K562 (cell line): ENCODE results near the gene ATXN2L. TPM values are rescaled to one million over a fixed set of nuclear protein-coding genes. Genes with fewer than 3 reads are reported as not detected.

Experiments
- ELF4 ChIP-seq: fragments of 450-650 bp; formaldehyde crosslinking; IDR thresholded peaks from 2 replicates; pipeline ENCODE4 v1.4.0; 2022; ENCODE audit warnings: missing genetic modification characterization
- ETS1 ChIP-seq: conservative IDR thresholded peaks from 2 replicates; pipeline ENCODE4 v1.6.1; 2011; ENCODE audit warnings: low read depth, mild to moderate bottlenecking, low read length; ENCODE audit not compliant: control insufficient read depth
- FOXJ2 ChIP-seq: fragments of 200-800 bp; sonication (Bioruptor generic); IDR thresholded peaks from 2 replicates; pipeline ENCODE4 v1.6.1; 2016; ENCODE audit warnings: missing genetic modification characterization, missing compliant biosample characterization
- GTF3C2 ChIP-seq: IDR thresholded peaks from 3 replicates; pipeline ENCODE4 v1.6.1; 2011; ENCODE audit warnings: borderline replicate concordance, mild to moderate bottlenecking, moderate library complexity; ENCODE audit not compliant: insufficient read length; ENCODE audit errors: extremely low read depth
- ID3 ChIP-seq, 2 experiments: fragments of 250-450 bp in 1 of 2; fragments of 450-650 bp in 1 of 2; sonication (Bioruptor Pico) in 1 of 2; IDR thresholded peaks; 2 replicates each; pipeline versions ENCODE4 v1.6.1 to v1.8.0; 2016 to 2021; ENCODE audit warnings: mild to moderate bottlenecking in 2 of 2, moderate library complexity in 2 of 2, missing compliant biosample characterization in 1 of 2, missing genetic modification characterization in 1 of 2
- IFI16 ChIP-seq: fragments of 250-450 bp; sonication (Bioruptor Pico); IDR thresholded peaks from 2 replicates; pipeline ENCODE4 v2.1.2; 2022; ENCODE audit warnings: mild to moderate bottlenecking, inconsistent platforms
- MEF2A ChIP-seq: IDR thresholded peaks from 2 replicates; pipeline ENCODE4 v1.6.1; 2011; ENCODE audit warnings: low read depth, mild to moderate bottlenecking, low read length, moderate library complexity; ENCODE audit not compliant: control insufficient read depth
- MIER1 ChIP-seq: fragments of 450-650 bp; IDR thresholded peaks from 2 replicates; pipeline ENCODE4 v1.6.1; 2016; ENCODE audit warnings: antibody characterized with exemption, mild to moderate bottlenecking, low read depth
- OTX1 ChIP-seq: fragments of 450-650 bp; formaldehyde crosslinking; IDR thresholded peaks from 2 replicates; pipeline ENCODE4 v1.4.0; 2022; ENCODE audit warnings: mild to moderate bottlenecking
- PCBP1 ChIP-seq: fragments of 200-400 bp; formaldehyde crosslinking; IDR thresholded peaks from 2 replicates; pipeline ENCODE4 v1.6.1; 2018; ENCODE audit warnings: mild to moderate bottlenecking, low read depth, low read length; ENCODE audit not compliant: poor library complexity, severe bottlenecking
- RBBP5 ChIP-seq: fragments of 200-600 bp; sonication (generic); IDR thresholded peaks from 2 replicates; pipeline ENCODE4 v1.6.1; 2012; ENCODE audit warnings: borderline replicate concordance, mild to moderate bottlenecking, low read length, control low read depth, inconsistent platforms; ENCODE audit not compliant: insufficient read depth, poor library complexity, severe bottlenecking
- RCOR1 ChIP-seq, 2 experiments: IDR thresholded peaks; 2 replicates each; pipeline ENCODE4 v1.6.1; 2012; ENCODE audit warnings: low read depth in 2 of 2, low read length in 2 of 2, borderline replicate concordance in 1 of 2, improper control_type of control experiment in 1 of 2
- SAFB2 ChIP-seq: fragments of 200-400 bp; formaldehyde crosslinking; IDR thresholded peaks from 2 replicates; pipeline ENCODE4 v1.6.1; 2018; ENCODE audit warnings: borderline replicate concordance, low read length, low read depth, moderate library complexity; ENCODE audit not compliant: severe bottlenecking
- SRSF7 ChIP-seq: fragments of 200-400 bp; formaldehyde crosslinking; optimal IDR thresholded peaks from 2 replicates; pipeline ENCODE3; 2017; ENCODE audit warnings: mild to moderate bottlenecking, low read depth, low read length
- polyA plus RNA-seq, 8 experiments: library from polyadenylated mRNA; depleted of rRNA in 4 of 8; stranded (reverse) in 5 of 8; unstranded in 3 of 8; fragments of >200 nt; fragmentation: Nextera tagmentation in 2 of 8; fragmentation: Illumina TruSeq in 1 of 8; extraction: Ambion mirVana in 2 of 8; extraction: Trizol in 1 of 8; gene quantifications; 2 replicates each; pipeline versions ENCODE4 v1.2.1 to v1.2.3, GENCODE V29; 2011 to 2014; ENCODE audit warnings: inconsistent platforms in 1 of 8, missing spikeins in 1 of 8
- total RNA-seq, 7 experiments: library from RNA; depleted of rRNA in 6 of 7; stranded (reverse); fragments of >200 nt in 6 of 7; fragmentation: Illumina TruSeq in 2 of 7; extraction: Trizol in 2 of 7; gene quantifications; 2 replicates each; pipeline versions ENCODE4 v1.2.1 to v1.2.3, GENCODE V29; 2011 to 2021; ENCODE audit warnings: low replicate concordance in 1 of 7

The ATXN2L gene
- total and polyA plus RNA-seq, 9 of the 15 experiments (the other 6 are each of a cell fraction or from before 2014, with no cell fraction given), result 3.8 to 280 (median 37.2) TPM

- TF ChIP-seq SAFB2 (no peak), SRSF7 (peak; percentile 75), IFI16 (CRISPR knock-in tag) (no peak), MEF2A (no peak), PCBP1 (peak; percentile 69), GTF3C2 (no peak), OTX1 (CRISPR knock-in tag) (0 out of 2 replicates have a peak, but pooled peaks have one; percentile 6), MIER1 (no peak), RCOR1 (IDR thresholded peaks at IDR 0.05; ENCODE audit: borderline replicate concordance in 1 of 2, low read depth in 2 of 2, low read length in 2 of 2) (no peak), ELF4 (CRISPR knock-in tag) (no peak), FOXJ2 (tag) (no peak), ID3 (CRISPR knock-in tag; IDR thresholded peaks at IDR 0.05) (no peak), ID3 (tag; IDR thresholded peaks at IDR 0.05) (0 out of 2 replicates have a peak, but pooled peaks have one; percentile 61), ETS1 (no peak), RBBP5 (peak; percentile 84)
Measured at GRCh38 chr16:28823291-28823872, 583 bp downstream of the ATXN2L start (continued).
